NCI-H345 (cell line): ENCODE results near the gene APBB1IP.
A peak's percentile ranks its signal among the peaks of the same experiment; 100 is the strongest.
"Not testable (repeated sequence)": the region's sequence is repeated elsewhere in the genome, so short reads cannot be mapped to it uniquely, and the experiment has no call there.

Experiments used
- DNase-seq: peaks from one replicate; lab custom pipeline; 2025; lab: John Stamatoyannopoulos, UW

Gene APBB1IP

DNA sequence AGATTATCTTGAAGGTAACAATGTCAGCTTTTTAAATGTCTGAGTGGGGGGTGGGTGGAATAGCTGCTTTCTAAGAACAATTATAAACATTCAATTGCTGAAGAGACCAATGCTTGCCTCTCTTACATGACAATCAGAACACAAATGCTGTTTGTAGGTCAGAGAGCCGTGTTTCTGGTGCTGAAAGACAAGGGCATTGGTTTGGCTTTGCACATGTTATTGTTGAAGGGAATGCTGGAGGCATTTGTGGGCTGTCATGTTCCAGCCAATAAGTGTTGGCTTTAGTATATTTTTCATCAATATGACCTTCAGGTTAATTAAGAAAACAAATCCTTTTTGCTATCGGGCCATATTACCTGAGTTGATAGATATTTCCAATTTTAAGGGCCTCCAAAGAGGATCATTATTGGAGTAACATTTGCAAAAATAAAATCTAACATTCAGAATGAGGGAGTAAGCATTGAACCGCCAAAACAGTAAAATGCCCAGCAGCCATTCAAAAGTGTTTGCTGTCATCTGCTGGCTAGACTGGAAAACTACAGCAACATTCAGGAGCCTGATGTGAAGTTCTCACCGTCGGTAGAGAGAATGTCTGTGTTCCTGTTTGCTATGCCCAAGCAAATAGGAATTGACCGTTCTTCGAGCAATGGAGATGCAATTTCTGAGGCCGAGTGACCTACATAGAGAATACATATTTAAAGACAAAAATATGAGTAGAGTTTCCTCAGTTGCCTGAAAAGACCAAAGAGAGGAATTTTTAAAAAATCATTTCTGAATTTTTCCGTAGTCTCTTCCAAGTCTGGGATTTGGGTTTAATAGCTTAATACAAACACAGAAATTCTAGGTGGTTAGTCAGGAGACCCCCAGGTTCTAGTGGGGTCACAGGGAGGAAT, 118.9 kb downstream of the APBB1IP start:
- DNase-seq, result peak; percentile 1

GRCh38 chr10:26557641-26558014, 119.5 kb downstream of the APBB1IP start:
- no peak for DNase-seq

- no peak for DNase-seq
Measured at GRCh38 chr10:26566525-26567350, 128.6 kb downstream of the APBB1IP start.

DNA sequence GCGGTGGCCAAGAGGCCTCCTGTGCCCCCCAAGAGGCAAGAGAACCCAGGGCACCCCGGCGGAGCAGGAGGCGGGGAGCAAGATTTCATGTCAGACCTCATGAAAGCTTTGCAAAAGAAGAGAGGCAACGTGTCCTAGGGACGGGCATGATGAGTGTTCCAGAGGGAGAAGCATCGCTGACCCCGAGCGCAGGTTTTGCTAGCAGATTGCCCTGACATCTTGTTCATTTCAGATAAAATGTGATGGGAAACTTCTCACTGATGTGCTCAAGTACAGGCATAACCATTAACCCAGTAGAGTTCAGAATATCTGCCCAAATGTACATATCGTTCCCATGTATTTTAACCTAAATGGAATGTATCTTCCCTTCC, 129.2 kb downstream of the APBB1IP start:
- no peak for DNase-seq

DNA sequence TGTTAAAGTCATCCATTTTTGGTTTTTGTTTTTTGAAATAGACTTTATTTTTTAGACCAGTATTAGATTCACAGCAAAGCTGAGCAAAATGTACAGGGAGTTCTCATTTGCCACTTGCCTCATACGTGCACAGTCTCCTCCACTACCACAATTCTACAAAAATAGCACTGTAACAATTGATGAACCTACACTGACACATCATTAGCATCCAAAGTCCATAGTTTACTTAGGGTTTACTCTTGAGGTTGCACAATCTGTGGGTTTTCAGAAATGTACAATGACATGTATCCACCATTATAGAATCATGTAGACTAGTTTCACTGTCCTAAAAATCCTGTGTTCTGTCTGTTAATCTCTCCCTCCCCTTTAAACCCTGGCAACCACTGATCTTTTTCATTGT, 133.5 kb downstream of the APBB1IP start:
- DNase-seq, result no peak

DNA sequence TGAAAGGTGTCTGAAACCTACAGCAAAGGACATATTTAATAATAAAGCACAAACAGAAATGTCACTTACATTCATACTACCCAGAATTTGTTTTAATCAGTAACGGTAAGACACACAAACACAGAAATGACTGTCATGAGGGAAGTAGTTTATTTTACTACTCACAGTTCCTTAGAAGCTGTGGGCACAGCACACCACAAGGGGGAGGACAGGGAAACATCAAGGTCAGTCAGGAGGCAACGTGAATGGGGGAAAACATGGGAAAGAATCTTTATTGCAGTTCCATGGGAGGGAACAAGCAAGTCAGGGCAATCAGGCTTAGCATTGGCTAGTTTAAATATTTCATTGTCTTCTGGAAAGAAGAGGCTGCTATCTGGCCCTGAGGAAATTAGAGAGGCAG, 135.5 kb downstream of the APBB1IP start:
- DNase-seq, result no peak

- no peak for DNase-seq
Measured at GRCh38 chr10:26574783-26575182, 136.6 kb downstream of the APBB1IP start.

DNA sequence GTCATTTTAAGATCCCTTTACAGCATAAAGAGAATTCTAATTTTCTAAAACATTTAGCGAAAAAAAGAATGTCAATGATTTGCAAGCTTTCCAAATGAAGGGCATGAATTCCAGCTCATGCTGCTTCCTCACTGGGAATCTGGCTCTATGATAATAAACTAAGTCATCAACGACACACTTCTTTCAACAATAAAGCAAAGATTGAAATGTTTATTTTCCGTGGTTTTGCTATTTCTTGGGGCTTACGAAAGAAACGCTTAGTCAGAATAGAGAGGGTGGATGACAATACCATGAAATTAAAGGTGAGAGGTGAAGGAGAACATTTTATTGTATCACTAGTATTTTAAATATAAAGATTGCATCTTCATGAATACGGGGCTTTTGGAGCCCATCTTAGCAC, 140.2 kb downstream of the APBB1IP start:
- not testable (repeated sequence) for DNase-seq

DNA sequence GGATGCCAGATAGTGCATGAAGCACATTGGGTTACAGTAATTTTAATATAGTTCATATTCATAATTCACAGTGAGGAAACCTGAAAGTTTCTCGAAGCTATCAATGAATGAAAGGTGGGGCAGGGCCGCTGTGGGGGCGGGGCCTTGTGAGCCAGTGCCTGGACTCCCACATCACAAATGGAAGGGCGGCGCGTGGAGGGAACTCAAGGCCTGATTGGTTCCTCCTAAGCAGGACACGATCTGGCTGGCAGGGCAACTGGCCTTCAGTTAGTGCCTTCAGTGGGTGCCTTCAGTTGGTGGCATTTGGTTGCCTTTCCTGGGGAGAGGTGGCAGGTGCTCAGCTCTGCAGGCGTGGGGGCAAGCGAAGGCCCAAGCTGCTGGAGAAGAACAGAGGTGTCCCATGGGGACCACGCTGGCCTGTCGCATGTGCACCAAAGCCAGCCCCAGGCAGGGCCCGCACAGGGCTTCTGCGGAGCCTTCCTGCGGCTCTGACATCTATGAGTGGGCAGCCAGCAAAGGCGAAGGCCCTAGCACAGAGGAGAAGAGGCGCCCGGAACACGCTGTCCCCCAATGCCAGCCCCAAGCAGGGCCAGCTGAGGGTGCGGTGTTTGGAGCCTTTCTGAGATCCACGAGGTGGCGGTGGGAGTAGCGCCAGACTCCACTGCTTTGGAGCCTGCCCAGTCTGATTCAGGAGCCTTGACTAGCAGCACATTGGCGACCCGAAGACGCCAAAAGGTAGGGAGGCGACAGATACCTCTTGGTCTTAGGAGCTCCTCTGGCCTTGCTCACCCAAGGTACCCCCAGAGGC, 141.3 kb downstream of the APBB1IP start:
- DNase-seq, result no peak

DNA sequence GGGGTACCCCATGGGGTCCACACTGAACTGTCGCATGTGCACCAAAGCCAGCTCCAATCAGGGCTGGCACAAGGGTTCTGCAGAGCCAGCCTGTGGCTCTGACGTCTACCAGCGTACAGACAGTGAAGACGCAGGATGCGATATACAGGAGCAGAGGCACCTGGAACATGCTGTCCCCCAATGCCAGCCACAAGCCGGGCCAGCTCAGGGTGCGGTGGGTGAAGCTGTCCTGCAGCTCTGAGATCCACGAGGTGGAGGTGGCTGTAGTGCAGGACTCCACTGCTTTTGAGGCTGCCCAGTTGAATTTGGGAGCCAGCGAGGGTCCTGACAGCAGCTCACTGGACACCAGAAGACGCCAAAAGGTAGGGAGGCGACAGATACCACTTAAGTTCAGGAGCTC, 148.1 kb downstream of the APBB1IP start:
- DNase-seq, result no peak

DNA sequence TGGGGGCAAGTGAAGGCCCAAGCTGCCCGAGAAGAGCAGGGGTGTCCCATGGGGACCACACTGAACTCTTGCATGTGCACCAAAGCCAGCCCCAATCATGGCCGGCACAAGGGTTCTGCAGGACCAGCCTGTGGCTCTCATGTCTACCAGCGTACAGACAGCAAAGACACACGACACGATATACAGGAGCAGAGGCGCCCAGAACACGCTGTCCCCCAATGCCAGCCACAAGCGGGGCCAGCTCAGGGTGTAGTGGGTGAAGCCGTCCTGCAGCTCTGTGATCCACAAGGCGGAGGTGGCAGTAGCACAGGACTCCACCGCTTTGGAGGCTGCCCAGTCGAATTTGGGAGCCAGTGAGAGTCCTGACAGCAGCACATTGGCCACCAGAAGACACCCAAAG, 150.5 kb downstream of the APBB1IP start:
- no peak for DNase-seq

DNA sequence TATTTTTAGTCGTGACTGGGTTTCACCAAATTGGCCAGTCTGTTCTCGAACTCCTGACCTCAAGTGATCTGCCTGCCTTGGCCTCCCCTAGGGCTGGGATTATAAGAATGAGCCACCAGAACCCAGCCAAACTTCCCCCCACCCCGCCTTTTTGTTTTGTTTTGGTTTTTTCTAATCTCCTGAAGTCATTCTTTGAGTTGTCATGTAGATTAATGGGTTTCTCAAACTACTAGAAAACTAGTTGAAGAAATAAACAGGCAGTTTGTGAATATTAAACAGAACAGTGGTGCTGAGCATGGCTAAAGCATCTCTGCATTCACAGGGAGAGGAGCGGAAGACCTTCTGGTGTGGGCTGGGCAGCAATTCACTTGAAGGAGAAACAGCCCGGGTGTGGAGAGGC, 151.7 kb downstream of the APBB1IP start:
- not testable (repeated sequence) for DNase-seq

DNA sequence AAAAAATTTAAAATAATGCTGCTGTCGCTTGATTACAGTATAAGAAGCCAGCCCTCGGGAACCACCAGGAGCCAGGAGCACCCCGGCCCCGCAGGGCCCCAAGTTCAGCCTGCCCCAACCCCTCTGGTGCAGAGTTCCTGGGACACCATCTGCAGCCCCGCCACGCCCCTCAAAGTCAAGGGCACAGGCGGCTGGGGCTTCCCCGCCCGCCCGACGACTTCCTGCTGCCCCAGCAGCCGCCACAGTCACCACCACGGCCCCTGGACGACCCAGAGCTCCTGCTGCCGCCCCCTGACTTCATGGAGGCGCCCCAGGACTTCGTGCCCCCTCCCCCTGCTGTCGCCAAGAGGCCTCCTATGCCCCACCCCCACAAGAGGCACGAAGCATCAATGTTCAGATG, 155.8 kb downstream of the APBB1IP start:
- no peak for DNase-seq

DNA sequence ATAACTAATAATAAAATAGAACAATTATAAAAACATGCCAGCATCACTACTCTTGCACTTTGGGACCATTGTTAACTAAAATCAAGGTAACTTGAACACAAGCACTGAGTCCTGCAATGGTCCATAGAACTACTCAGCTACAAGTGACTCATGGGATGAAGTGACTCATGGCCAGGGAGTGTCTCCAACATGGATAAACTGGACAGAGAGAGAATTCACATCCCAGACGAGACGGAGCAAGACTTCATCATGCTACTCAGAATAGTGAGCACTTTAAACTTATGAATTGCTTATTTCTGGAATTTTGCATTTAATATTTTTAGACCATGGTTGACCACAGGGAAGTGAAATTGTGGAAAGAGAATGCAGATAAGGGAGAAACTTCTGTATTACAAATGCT, 165.1 kb downstream of the APBB1IP start:
- not testable (repeated sequence) for DNase-seq

- not testable (repeated sequence) for DNase-seq
Measured at GRCh38 chr10:26604320-26605093, 166.4 kb downstream of the APBB1IP start.

- not testable (repeated sequence) for DNase-seq
Measured at GRCh38 chr10:26606389-26606877, 168.3 kb downstream of the APBB1IP start.

GRCh38 chr10:26612151-26612915, 174.2 kb downstream of the APBB1IP start:
- no peak for DNase-seq
